HG03571 (cell line): Measurements from ENCODE around the gene IFI30.
A peak's percentile ranks its signal among the peaks of the same experiment; 100 is the strongest.

Experiments
- ATAC-seq: cut with Tn5 transposase; IDR thresholded peaks from one replicate; pipeline ENCODE4 v1.9.1; 2021; ENCODE audit not compliant: unreplicated experiment

The IFI30 gene

DNA sequence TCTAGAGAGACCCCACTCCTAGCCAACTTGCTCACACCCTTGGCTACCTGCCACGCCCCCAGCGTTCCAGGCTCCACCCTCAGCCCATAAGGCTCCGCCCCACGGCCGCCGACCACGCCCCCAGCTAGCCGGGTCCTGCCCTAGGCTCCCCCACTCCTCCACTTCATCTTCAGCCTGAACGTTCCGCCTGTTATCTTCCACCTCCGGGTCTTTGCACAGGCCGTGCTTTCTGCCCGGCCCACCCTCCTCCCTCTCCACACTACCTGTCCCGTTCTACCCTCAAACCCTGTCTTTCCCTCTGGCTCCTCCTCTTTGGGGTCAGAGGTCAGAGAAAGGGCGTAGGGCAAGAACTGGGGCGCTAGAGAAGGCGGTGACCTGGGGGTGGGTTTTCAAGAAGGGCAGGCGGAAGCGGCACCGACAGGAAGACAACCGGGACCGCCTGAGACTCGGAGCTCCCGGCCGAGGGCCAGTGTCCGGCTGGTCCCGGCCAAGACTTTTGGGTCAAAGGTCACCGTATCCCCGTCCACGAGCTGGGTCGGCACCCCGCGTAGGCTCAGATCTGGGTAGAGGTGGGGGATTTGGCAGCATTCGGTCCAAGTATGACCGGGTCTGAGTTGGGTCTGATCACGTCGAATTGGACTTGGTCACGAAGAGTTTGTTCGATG lies 50.4 kb downstream of the IFI30 start:
- no peak for ATAC-seq

DNA sequence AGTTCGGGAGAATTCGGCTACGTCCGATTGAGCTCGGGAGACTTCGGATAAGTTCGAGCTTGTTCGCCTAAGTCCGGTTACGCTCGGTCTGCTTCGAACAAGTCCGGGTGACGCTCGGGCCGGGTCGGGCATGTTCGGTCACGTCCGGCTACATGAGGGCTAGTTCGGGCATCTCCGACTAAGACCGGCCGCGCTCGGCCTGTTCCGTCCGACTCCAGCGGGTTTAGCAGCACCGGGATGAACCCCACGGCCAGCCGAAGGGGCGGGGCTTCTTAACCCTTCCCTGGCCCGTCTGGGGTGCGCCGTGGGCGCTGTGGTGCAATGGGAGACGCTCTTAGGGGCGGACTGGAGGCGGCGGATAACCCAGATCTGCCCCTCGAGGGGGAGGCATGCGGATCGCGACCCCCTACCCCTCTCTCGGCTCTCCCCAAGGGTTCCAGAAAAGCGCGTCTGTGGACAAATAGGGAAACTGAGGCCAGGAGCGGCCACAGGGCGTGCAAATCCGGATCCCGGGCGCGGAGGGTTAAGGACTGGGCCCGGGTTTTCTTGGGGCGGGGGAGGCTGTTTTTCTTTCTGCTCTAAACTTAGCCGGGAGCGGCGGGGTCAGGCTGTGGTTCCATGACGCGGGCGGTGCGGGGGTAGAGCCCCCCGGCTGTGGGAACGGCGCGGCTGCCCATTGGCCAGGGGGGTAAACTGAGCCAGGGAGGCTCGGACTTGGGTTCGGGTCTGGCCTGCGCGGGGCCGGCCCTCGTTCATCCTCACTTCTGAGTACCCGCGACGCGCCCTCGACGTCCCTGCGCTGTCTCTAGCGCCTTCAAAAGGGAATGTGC lies 51.1 kb downstream of the IFI30 start:
- ATAC-seq = peak; percentile 89

GRCh38 chr19:18225355-18225701 lies 51.7 kb downstream of the IFI30 start:
- no peak for ATAC-seq

- ATAC-seq = no peak
These were observed 52.3 kb downstream of the IFI30 start, which contains the start of gene PDE4C for GRCh38 chr19:18225702-18226468. Gene PDE4C, minus strand, starts transcription at chr19:18226438. Its CDS starts 23 bp downstream, at chr19:18226415.

- no peak for ATAC-seq
These were observed 53.6 kb downstream of the IFI30 start for GRCh38 chr19:18226956-18227780.
